Suprapubic skin (tissue), 4 donors: ENCODE results near the gene NUBP1.

Experiments used
- EP300 ChIP-seq: sonication (generic); formaldehyde crosslinking; IDR thresholded peaks from one replicate; pipeline ENCODE4 v1.6.1; 2017; ENCODE audit warnings: antibody characterized with exemption
- POLR2A ChIP-seq, 2 donors: fragments of 450-650 bp; IDR thresholded peaks; one replicate each; pipeline ENCODE4 v1.6.1; 2017; ENCODE audit warnings: antibody characterized with exemption in 2 of 2, mild to moderate bottlenecking in 2 of 2, moderate library complexity in 2 of 2
- POLR2AphosphoS5 ChIP-seq, 3 donors: sonication (generic); formaldehyde crosslinking; IDR thresholded peaks; one replicate each; pipeline ENCODE4 v1.6.1; 2017; ENCODE audit warnings: antibody characterized with exemption in 3 of 3
- TF ChIP-seq, protein P1 (sequence below), 2 donors: fragments of 200-600 bp in 1 of 2; fragments of 450-650 bp in 1 of 2; sonication (generic) in 1 of 2; IDR thresholded peaks; one replicate each; pipeline ENCODE4 v1.5.1; 2016 to 2019; ENCODE audit warnings: antibody characterized with exemption in 2 of 2, mild to moderate bottlenecking in 1 of 2, moderate library complexity in 1 of 2

DNA sequence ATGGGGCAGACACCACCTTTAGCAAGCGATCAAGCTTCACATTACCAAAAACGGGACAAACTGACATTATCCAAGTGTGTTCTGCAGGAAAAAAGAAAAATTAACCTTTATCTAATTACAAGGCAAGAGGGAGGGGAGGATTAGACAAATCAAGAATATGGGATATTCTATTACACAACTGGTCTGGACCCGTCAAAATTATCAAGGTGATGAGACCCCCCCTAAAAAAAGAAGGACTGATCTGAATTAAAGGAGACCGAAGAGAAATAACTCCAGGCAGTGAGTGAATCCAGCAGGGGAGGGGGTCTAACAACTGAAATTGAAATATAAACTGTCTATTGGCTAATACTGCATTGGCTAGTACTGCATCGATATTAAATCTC lies 424 bp upstream of the NUBP1 start:
- TF ChIP-seq, protein P1, sequence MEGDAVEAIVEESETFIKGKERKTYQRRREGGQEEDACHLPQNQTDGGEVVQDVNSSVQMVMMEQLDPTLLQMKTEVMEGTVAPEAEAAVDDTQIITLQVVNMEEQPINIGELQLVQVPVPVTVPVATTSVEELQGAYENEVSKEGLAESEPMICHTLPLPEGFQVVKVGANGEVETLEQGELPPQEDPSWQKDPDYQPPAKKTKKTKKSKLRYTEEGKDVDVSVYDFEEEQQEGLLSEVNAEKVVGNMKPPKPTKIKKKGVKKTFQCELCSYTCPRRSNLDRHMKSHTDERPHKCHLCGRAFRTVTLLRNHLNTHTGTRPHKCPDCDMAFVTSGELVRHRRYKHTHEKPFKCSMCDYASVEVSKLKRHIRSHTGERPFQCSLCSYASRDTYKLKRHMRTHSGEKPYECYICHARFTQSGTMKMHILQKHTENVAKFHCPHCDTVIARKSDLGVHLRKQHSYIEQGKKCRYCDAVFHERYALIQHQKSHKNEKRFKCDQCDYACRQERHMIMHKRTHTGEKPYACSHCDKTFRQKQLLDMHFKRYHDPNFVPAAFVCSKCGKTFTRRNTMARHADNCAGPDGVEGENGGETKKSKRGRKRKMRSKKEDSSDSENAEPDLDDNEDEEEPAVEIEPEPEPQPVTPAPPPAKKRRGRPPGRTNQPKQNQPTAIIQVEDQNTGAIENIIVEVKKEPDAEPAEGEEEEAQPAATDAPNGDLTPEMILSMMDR (IDR thresholded peaks at IDR 0.05), result no peak
- no peak for TF ChIP-seq EP300
- TF ChIP-seq POLR2AphosphoS5 (IDR thresholded peaks at IDR 0.05), result no peak
- TF ChIP-seq POLR2A (IDR thresholded peaks at IDR 0.05), result no peak
